ENCODE data around the gene PPP1R1A.

DNA sequence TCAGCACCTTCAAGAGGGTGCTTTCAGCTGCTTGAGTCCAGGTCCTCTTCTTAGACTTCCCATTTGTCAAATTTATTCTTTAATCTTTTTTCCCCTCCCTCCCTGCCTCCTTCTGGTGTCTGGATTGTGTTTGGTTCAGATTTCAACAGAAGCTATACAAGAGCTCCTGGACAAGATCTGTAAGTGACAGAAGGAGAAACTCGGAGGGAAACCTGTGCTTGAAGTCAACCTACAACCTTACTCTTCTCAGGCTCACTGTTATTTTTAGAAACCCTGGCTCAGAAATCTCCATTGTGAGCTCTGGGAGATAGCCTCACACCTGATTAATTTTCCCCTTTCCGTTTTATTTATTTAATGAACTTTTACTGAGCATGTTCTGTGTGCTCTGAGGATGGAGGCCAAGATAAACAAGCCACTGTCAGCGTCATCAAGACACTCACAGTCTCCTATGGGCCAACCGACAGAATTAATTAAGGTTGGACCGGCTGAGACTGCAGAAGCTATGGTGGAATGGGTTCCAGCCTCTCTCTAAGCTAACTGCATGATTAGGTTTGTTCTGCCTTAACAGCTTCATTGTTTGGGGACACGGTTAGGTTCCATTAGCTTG lies 25.6 kb downstream of the PPP1R1A start:
- TF ChIP-seq, protein P1, sequence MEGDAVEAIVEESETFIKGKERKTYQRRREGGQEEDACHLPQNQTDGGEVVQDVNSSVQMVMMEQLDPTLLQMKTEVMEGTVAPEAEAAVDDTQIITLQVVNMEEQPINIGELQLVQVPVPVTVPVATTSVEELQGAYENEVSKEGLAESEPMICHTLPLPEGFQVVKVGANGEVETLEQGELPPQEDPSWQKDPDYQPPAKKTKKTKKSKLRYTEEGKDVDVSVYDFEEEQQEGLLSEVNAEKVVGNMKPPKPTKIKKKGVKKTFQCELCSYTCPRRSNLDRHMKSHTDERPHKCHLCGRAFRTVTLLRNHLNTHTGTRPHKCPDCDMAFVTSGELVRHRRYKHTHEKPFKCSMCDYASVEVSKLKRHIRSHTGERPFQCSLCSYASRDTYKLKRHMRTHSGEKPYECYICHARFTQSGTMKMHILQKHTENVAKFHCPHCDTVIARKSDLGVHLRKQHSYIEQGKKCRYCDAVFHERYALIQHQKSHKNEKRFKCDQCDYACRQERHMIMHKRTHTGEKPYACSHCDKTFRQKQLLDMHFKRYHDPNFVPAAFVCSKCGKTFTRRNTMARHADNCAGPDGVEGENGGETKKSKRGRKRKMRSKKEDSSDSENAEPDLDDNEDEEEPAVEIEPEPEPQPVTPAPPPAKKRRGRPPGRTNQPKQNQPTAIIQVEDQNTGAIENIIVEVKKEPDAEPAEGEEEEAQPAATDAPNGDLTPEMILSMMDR (IDR thresholded peaks at IDR 0.05; ENCODE audit: low read depth, low read length, poor library complexity, severe bottlenecking), result no peak
- no peak for TF ChIP-seq EZH2phosphoT487 (IDR thresholded peaks at IDR 0.05; ENCODE audit: borderline replicate concordance, low read length)
